Loucy (cell line): Measurements from ENCODE around the gene MS4A6A.

Experiments
- H2AFZ ChIP-seq: fragments of 200-600 bp; sonication (generic); 2 replicates; pipeline ENCODE4 v1.6.0; 2016; ENCODE audit warnings: antibody characterized with exemption, mild to moderate bottlenecking, low read length, moderate library complexity
- H3F3A ChIP-seq: fragments of 200-600 bp; 2 replicates; pipeline ENCODE4 v1.6.0; 2016; ENCODE audit warnings: antibody characterized with exemption, low read depth, mild to moderate bottlenecking
- H3K27me3 ChIP-seq: fragments of 200-600 bp; sonication (generic); 2 replicates; pipeline ENCODE4 v1.6.1; 2014; ENCODE audit warnings: low read length, mild to moderate bottlenecking; ENCODE audit not compliant: insufficient read depth, poor library complexity, severe bottlenecking
- H3K36me3 ChIP-seq: fragments of 200-600 bp; sonication (generic); 2 replicates; pipeline ENCODE4 v1.6.1; 2016; ENCODE audit warnings: low read length; ENCODE audit not compliant: insufficient read depth
- H3K4me1 ChIP-seq: fragments of 200-600 bp; sonication (generic); 2 replicates; pipeline ENCODE4 v1.5.1; 2014; ENCODE audit warnings: low read length, mild to moderate bottlenecking; ENCODE audit not compliant: insufficient read depth, poor library complexity, severe bottlenecking
- H3K4me2 ChIP-seq: fragments of 200-600 bp; sonication (generic); 2 replicates; pipeline ENCODE4 v1.6.0; 2014; ENCODE audit warnings: antibody characterized with exemption, low read length, low read depth, mild to moderate bottlenecking; ENCODE audit not compliant: poor library complexity, severe bottlenecking
- H3K4me3 ChIP-seq: fragments of 200-600 bp; sonication (generic); 2 replicates; pipeline ENCODE4 v1.5.1; 2014; ENCODE audit warnings: low read length, mild to moderate bottlenecking, mixed read lengths; ENCODE audit not compliant: poor library complexity, severe bottlenecking
- H3K79me2 ChIP-seq: fragments of 200-600 bp; sonication (generic); 2 replicates; pipeline ENCODE4 v1.6.1; 2014; ENCODE audit warnings: low read length; ENCODE audit not compliant: insufficient read depth
- H3K9ac ChIP-seq: fragments of 200-600 bp; sonication (generic); 2 replicates; pipeline ENCODE4 v1.6.0; 2014; ENCODE audit warnings: mild to moderate bottlenecking, low read depth, low read length, moderate library complexity; ENCODE audit not compliant: poor library complexity, severe bottlenecking
- H3K9me2 ChIP-seq: fragments of 200-600 bp; sonication (generic); replicated peaks from 2 replicates; pipeline ENCODE4 v1.6.1; 2016; ENCODE audit warnings: low read depth, low read length, mixed read lengths
- H3K9me3 ChIP-seq: fragments of 200-600 bp; sonication (generic); 2 replicates; pipeline ENCODE4 v1.6.1; 2014; ENCODE audit warnings: mild to moderate bottlenecking, antibody characterized with exemption, low read length, low read depth; ENCODE audit not compliant: insufficient read depth
- H4K20me1 ChIP-seq: fragments of 200-600 bp; sonication (generic); 2 replicates; pipeline ENCODE4 v1.6.0; 2014; ENCODE audit warnings: antibody characterized with exemption, low read length, mild to moderate bottlenecking; ENCODE audit not compliant: insufficient read depth, poor library complexity, severe bottlenecking
- CTCF ChIP-seq: fragments of 200-600 bp; sonication (generic); conservative IDR thresholded peaks from 2 replicates; pipeline ENCODE4 v1.5.1; 2014; ENCODE audit warnings: mild to moderate bottlenecking, antibody characterized with exemption, low read length
- EZH2phosphoT487 ChIP-seq: fragments of 200-600 bp; IDR thresholded peaks from 2 replicates; pipeline ENCODE4 v1.6.1; 2018; ENCODE audit warnings: antibody characterized with exemption, mild to moderate bottlenecking, moderate library complexity, borderline replicate concordance

MS4A6A gene

GRCh38 chr11:60145677-60146076 is 37.2 kb downstream of the MS4A6A start:
- Histone ChIP-seq H3K27me3 (no peaks in the 10 kb centered on the region), H2AFZ (no peak overlapping the region), H3K4me3 (no peak overlapping the region), H3K79me2 (no peaks in the 10 kb centered on the region), H3K9me3 (no peaks in the 10 kb centered on the region), H3K9ac (no peak overlapping the region), H3F3A (no peaks in the 10 kb centered on the region), H3K9me2 (no peaks in the 10 kb centered on the region), H3K36me3 (no peaks in the 10 kb centered on the region), H4K20me1 (no peaks in the 10 kb centered on the region), H3K4me1 (no peaks in the 10 kb centered on the region), H3K4me2 (no peak overlapping the region)
- no peak for TF ChIP-seq CTCF
- no peak for TF ChIP-seq EZH2phosphoT487

- Histone ChIP-seq H4K20me1 (no peaks in the 10 kb centered on the region), H3K9ac (no peak overlapping the region), H3K4me2 (no peak overlapping the region), H3K79me2 (no peaks in the 10 kb centered on the region), H3F3A (no peaks in the 10 kb centered on the region), H3K36me3 (no peaks in the 10 kb centered on the region), H3K4me1 (no peaks in the 10 kb centered on the region), H3K9me2 (no peaks in the 10 kb centered on the region), H3K4me3 (no peak overlapping the region), H3K27me3 (no peaks in the 10 kb centered on the region), H2AFZ (no peak overlapping the region), H3K9me3 (no peaks in the 10 kb centered on the region)
- TF ChIP-seq EZH2phosphoT487 (no peak), CTCF (no peak)
These were observed 39.1 kb downstream of the MS4A6A start for GRCh38 chr11:60143768-60144167.

- H3F3A ChIP-seq = no peaks in the 10 kb centered on the region
- H3K4me3 ChIP-seq = no peak overlapping the region
- TF ChIP-seq CTCF (no peak), EZH2phosphoT487 (no peak)
- H3K27me3 ChIP-seq = no peaks in the 10 kb centered on the region
- H3K9ac ChIP-seq = no peak overlapping the region
- H3K36me3 ChIP-seq = no peaks in the 10 kb centered on the region
- no peaks in the 10 kb centered on the region; the same call in 1 of the 2 replicates for H3K9me3 ChIP-seq
- H3K4me2 ChIP-seq = no peak overlapping the region
- H4K20me1 ChIP-seq = no peaks in the 10 kb centered on the region
- no peaks in the 10 kb centered on the region for H3K79me2 ChIP-seq
- H2AFZ ChIP-seq = no peak overlapping the region
- H3K9me2 ChIP-seq = no peaks in the 10 kb centered on the region
- no peaks in the 10 kb centered on the region for H3K4me1 ChIP-seq
These were observed 49.0 kb downstream of the MS4A6A start for GRCh38 chr11:60133917-60134316.
